GM12875 (cell line): ENCODE data around the gene TTC23L.

ENCODE experiments used
- H3K4me3 ChIP-seq: one replicate; pipeline ENCODE4 v1.5.1; 2011; ENCODE audit warnings: low read depth, low read length, control low read depth
- TF ChIP-seq, protein P1 (sequence below): IDR thresholded peaks from 2 replicates; pipeline ENCODE4 v1.5.1; 2011; ENCODE audit warnings: low read depth, mild to moderate bottlenecking, control low read depth, inconsistent platforms, low read length, moderate library complexity, borderline replicate concordance; ENCODE audit not compliant: insufficient read depth

Gene TTC23L

DNA sequence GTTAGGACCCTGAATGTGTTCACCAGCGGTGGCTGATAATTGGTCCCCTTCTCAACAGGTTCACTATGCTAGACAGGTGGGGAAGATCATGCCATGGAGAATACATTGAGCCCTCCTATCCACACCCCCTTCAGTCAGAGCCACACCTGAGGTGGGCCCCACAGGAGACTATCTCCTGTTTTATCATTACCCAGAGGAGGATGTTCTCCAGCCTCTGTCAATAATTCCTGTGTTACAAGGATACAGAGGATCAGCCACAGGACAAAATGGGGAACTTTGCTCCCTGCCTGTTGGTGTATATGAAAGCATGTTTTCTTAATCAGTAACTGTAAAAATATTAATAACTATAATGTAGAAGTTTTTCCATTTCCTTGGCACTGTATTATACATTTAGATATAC, 50.4 kb downstream of the TTC23L start:
- TF ChIP-seq, protein P1, sequence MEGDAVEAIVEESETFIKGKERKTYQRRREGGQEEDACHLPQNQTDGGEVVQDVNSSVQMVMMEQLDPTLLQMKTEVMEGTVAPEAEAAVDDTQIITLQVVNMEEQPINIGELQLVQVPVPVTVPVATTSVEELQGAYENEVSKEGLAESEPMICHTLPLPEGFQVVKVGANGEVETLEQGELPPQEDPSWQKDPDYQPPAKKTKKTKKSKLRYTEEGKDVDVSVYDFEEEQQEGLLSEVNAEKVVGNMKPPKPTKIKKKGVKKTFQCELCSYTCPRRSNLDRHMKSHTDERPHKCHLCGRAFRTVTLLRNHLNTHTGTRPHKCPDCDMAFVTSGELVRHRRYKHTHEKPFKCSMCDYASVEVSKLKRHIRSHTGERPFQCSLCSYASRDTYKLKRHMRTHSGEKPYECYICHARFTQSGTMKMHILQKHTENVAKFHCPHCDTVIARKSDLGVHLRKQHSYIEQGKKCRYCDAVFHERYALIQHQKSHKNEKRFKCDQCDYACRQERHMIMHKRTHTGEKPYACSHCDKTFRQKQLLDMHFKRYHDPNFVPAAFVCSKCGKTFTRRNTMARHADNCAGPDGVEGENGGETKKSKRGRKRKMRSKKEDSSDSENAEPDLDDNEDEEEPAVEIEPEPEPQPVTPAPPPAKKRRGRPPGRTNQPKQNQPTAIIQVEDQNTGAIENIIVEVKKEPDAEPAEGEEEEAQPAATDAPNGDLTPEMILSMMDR = no peak
- no peak overlapping the region for H3K4me3 ChIP-seq

DNA sequence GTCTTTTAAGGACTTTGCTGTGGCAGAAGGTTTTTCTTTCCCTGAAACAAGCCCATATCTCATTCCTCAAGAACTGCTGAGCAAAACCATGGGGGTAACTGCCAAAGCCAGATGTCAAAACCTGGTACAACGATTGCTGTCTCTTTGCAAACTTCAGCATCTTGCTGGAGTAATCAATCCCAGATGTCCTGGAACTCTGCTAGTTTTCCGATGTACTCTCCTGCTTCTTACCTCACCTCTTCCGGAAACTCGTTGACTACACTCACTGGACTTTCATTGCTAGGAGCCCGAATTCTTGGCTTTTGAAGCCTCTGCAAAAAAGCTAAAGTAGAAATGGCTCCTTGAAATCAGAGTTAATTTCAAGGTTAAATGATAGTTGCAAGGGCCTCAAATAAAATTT, 53.0 kb downstream of the TTC23L start:
- H3K4me3 ChIP-seq = no peak overlapping the region
- TF ChIP-seq, protein P1 = no peak

DNA sequence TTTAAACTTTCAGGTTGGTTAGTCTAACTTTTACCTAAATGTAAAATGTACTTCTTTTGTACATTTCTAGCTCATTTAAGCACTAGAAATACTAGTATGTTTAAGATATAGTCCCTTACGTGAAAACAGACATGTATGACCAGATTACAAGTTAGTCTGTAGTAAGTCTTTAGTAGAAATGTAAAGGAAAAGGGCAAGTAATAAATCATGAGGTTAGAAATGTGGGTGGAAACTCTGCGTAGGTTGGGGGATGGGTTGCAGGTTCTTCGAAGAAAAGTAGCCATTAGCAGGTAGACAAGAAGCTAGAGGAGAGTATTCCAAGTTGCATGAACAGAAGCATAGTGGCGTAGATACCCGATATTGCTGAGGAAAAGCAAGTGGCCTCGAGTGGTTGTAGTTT, 53.5 kb downstream of the TTC23L start:
- TF ChIP-seq, protein P1 = no peak
- no peak overlapping the region for H3K4me3 ChIP-seq

DNA sequence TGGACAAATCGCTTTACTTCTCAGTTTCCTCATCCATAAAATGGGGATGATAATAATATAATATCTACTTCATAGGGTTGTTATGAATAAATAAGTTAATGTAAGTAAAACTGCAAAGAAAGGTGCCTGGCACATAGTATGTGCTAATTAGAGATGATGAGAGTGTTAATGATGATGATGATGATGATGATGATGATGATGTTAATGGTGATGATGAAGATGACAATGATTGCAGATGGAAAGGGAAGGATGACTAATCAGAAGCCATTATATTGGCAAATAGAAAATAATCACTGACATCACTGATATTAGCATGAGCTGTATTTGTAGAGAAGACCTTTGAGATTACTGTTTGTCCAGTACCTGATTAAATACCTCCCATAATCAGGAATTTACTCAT, 55.8 kb downstream of the TTC23L start:
- no peak overlapping the region for H3K4me3 ChIP-seq
- TF ChIP-seq, protein P1 = no peak

DNA sequence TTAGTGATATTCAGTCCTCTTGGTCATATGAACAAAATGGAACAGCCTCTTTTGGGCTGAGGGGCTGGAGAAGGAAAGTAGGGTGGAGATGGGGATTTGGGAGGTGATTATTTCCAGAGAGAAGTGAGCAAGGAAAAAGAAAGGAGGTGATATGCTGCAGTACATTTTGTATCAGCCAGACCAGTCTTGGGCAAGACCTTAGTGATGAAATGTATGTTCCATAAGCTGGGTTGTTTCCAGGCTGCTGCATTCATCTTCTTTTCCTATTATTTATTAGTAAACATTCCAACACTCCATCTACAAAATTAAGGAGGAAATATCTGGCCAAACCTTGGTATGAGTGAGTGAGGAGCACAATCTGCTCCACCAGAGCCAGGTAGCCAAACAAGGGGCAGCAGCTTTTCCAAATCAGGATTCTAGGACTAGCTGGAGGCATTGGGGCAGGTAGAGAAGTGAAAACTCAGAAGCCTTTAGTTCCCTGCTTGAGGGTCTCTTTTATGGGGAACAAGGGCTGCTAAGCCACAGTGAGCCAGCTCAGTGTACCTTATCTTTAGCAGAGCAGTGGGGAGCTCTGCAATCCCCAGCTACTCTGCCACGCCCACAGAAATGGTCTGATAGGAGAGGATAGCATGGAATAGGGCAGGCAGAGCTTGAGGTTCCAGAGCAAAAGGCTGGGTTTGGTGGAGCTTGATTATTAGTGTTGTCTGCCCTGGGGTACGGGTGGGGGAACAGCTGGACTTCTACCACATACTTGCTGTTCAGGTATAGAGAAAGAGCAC, 56.9 kb downstream of the TTC23L start:
- H3K4me3 ChIP-seq = no peak overlapping the region
- TF ChIP-seq, protein P1 = no peak

DNA sequence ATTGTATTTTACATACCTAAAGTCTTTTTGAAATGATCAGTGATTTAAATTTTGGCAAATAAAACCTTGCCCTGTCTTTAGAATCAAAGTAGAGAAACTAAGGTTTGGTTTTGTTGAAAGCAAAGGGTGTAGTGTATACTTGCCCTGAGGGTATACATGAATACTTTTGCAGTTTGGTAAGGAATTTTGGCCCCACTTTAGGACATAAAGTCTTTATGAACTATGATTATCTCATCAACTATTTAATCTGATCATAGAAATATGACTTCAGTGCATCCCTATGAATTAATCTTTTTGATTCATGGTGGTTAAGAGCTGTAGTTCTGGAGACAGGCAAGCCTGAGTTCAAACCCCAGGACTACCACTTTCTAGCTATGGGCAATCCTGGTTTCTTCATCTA, 58.7 kb downstream of the TTC23L start:
- TF ChIP-seq, protein P1 = no peak
- H3K4me3 ChIP-seq = no peak overlapping the region

DNA sequence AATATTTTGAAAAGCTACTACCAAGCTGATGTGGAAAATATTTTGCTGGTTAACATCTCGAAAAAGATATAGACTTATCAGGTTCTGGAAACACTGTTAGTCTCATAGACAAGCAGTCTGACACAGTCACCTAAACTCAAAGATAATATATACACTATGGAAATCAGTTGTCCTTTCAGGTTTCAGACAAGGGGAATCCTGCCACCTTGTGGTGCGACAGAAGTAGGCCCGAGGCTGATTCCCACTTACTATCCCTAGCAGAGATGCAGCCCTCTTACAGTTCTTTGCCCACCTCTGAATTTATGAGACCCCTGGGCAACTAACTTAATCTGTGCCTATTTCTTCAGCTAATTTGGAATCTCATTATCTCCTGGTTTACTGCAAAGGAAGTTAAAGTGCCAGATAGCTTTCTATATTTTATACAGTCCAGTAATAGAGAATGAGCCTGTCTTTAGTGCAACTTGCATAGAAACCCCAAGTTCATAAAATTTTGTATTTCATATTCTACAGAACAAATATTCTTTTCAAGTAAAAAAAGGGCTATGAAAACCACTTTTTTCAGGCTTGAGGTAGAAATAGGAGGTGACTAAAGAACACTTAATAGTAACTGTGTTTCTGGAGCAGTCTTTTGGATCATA, 59.4 kb downstream of the TTC23L start:
- TF ChIP-seq, protein P1 = peak; percentile 72
- H3K4me3 ChIP-seq = no peak overlapping the region
